Esophagus squamous epithelium (tissue), 5 donors: ENCODE data around the gene MAP7D1. TPM values are rescaled to one million over a fixed set of nuclear protein-coding genes. Genes with fewer than 3 reads are reported as not detected.

ENCODE experiments used
- DNase-seq: peaks from one replicate; lab custom pipeline; 2025; lab: John Stamatoyannopoulos, UW
- H3K27ac ChIP-seq, 4 donors: fragments of 200-600 bp; sonication (generic); one replicate each; pipeline ENCODE4 v1.5.1; 2016 to 2019; ENCODE audit warnings: mild to moderate bottlenecking in 1 of 4
- H3K27me3 ChIP-seq, 4 donors: fragments of 200-600 bp; sonication (generic); 1 replicate in 3 of 4; 2 replicates in 1 of 4; pipeline versions ENCODE4 v1.5.1 to v1.6.0; 2017 to 2021; ENCODE audit warnings: antibody characterized with exemption in 1 of 4
- H3K36me3 ChIP-seq, 3 donors: fragments of 200-600 bp; sonication (generic); one replicate each; pipeline ENCODE4 v1.5.1; 2016 to 2019
- H3K4me1 ChIP-seq, 3 donors: fragments of 200-600 bp; sonication (generic); one replicate each; pipeline ENCODE4 v1.5.1; 2017 to 2019
- H3K4me3 ChIP-seq, 4 donors: fragments of 200-600 bp; sonication (generic); 1 replicate in 3 of 4; 2 replicates in 1 of 4; pipeline ENCODE4 v1.5.1; 2016 to 2019; ENCODE audit warnings: mild to moderate bottlenecking in 2 of 4, moderate library complexity in 1 of 4
- H3K9me3 ChIP-seq, 3 donors: fragments of 200-600 bp; sonication (generic); one replicate each; pipeline ENCODE4 v1.5.1; 2016 to 2019
- CTCF ChIP-seq, 6 experiments: fragments of 450-650 bp in 4 of 6; fragments of 200-600 bp in 2 of 6; sonication (generic) in 2 of 6; IDR thresholded peaks; one replicate each; pipeline ENCODE4 v1.5.1; 2016 to 2019; ENCODE audit warnings: antibody characterized with exemption in 6 of 6, mild to moderate bottlenecking in 4 of 6, moderate library complexity in 4 of 6
- POLR2A ChIP-seq, 4 donors: fragments of 450-650 bp; IDR thresholded peaks; one replicate each; pipeline ENCODE4 v1.6.1; 2017; ENCODE audit warnings: antibody characterized with exemption in 4 of 4, mild to moderate bottlenecking in 4 of 4, moderate library complexity in 3 of 4
- WGBS, 2 donors: methylation state at CpG; one replicate each; pipeline ENCODE4 v1.1.5; 2018; 5-methylcytosine and 5-hydroxymethylcytosine counted together
- intact Hi-C: fragments of 100-400 bp; cut with DNase I; formaldehyde crosslinking; loops from one replicate; pipeline ENCODE4 v1.15.0; 2022
- total RNA-seq, 4 donors: library from RNA; depleted of rRNA; stranded (reverse); fragments of >200 nt; gene quantifications; one replicate each; pipeline ENCODE4 v1.1.0, GENCODE V29; 2016
- donor health status: DM: yes; HTN: yes; CAD: no.

MAP7D1 gene
- total RNA-seq, 4 donors from 2014 or later = 59.4 to 180 (median 92.9) TPM

GRCh38 chr1:36126005-36126716 is 29.8 kb upstream of the MAP7D1 start:
- H3K9me3 ChIP-seq = no peaks in the 10 kb centered on the region
- peak overlapping the region in 1 of 4 donors; percentile 81 for H3K27ac ChIP-seq
- peak overlapping the region in 1 of 4 donors; percentile 74 for H3K4me3 ChIP-seq
- TF ChIP-seq POLR2A (IDR thresholded peaks at IDR 0.05) = no peak
- no peak for DNase-seq
- peaks cover 5 to 34% (median 7%) of the 10 kb centered on the region in 3 donors for H3K4me1 ChIP-seq
- 73 to 78% methylated on average over 21 of the region's 21 CpGs for WGBS, 2 donors
- H3K36me3 ChIP-seq = no peaks in the 10 kb centered on the region
- intact Hi-C loops = no loop called here
- peaks cover 0 to 18% (median 0%) of the 10 kb centered on the region in 4 donors for H3K27me3 ChIP-seq

- TF ChIP-seq POLR2A (IDR thresholded peaks at IDR 0.05) = no peak
- TF ChIP-seq CTCF (IDR thresholded peaks at IDR 0.05) = no peak
- Histone ChIP-seq H3K9me3 (no peaks in the 10 kb centered on the region), H3K36me3 (no peaks in the 10 kb centered on the region), H3K27ac (no peak overlapping the region), H3K27me3 (peaks cover 0 to 18% (median 0%) of the 10 kb centered on the region in 4 donors), H3K4me3 (no peak overlapping the region), H3K4me1 (peaks cover 5 to 34% (median 7%) of the 10 kb centered on the region in 3 donors)
- intact Hi-C loops = no loop called here
- 35 to 57% methylated on average over 3 of the region's 7 CpGs for WGBS, 2 donors
- no peak for DNase-seq
Measured at GRCh38 chr1:36126797-36127500, 29.0 kb upstream of the MAP7D1 start.

GRCh38 chr1:36128126-36128904 is 27.6 kb upstream of the MAP7D1 start:
- Histone ChIP-seq H3K4me1 (peaks cover 7 to 37% (median 10%) of the 10 kb centered on the region in 3 donors), H3K27ac (no peak overlapping the region), H3K9me3 (no peaks in the 10 kb centered on the region), H3K27me3 (peaks cover 0 to 18% (median 0%) of the 10 kb centered on the region in 4 donors), H3K36me3 (no peaks in the 10 kb centered on the region), H3K4me3 (no peak overlapping the region)
- no peak for DNase-seq
- 84% methylated on average over 5 of the region's 11 CpGs; no CpG with 5 or more reads in 1 of the 2 donors for WGBS, 2 donors
- intact Hi-C loops = no loop called here
- no peak for TF ChIP-seq CTCF (IDR thresholded peaks at IDR 0.05)
- no peak for TF ChIP-seq POLR2A (IDR thresholded peaks at IDR 0.05)

- H3K4me1 ChIP-seq = peaks cover 10 to 37% (median 14%) of the 10 kb centered on the region in 3 donors
- intact Hi-C loops = no loop called here
- peaks cover 0 to 18% (median 0%) of the 10 kb centered on the region in 4 donors for H3K27me3 ChIP-seq
- H3K36me3 ChIP-seq = no peaks in the 10 kb centered on the region
- DNase-seq = no peak
- H3K9me3 ChIP-seq = no peaks in the 10 kb centered on the region
- H3K27ac ChIP-seq = no peak overlapping the region
- H3K4me3 ChIP-seq = no peak overlapping the region
- WGBS, 2 donors = 77 to 89% methylated on average over 1 to 3 of the region's 3 CpGs
- TF ChIP-seq CTCF (IDR thresholded peaks at IDR 0.05) (no peak), POLR2A (IDR thresholded peaks at IDR 0.05) (no peak)
Measured at GRCh38 chr1:36128905-36129206, 27.1 kb upstream of the MAP7D1 start.

- intact Hi-C loops = loop anchor here (5.0 kb wide), 1 partner anchor 35 kb away; no protein-coding TSS in a partner anchor
- H3K36me3 ChIP-seq = peaks cover 0 to 7% (median 3%) of the 10 kb centered on the region in 3 donors
- no peak for DNase-seq
- TF ChIP-seq CTCF (IDR thresholded peaks at IDR 0.05) = no peak
- no peak for TF ChIP-seq POLR2A (IDR thresholded peaks at IDR 0.05)
- H3K4me1 ChIP-seq = peaks cover 33 to 44% (median 40%) of the 10 kb centered on the region in 3 donors
- no peak overlapping the region for H3K27ac ChIP-seq
- no peaks in the 10 kb centered on the region for H3K9me3 ChIP-seq
- H3K4me3 ChIP-seq = no peak overlapping the region
- no peaks in the 10 kb centered on the region for H3K27me3 ChIP-seq
- 20 to 60% methylated on average over 1 to 2 of the region's 3 CpGs for WGBS, 2 donors
Measured at GRCh38 chr1:36132029-36132428, 23.9 kb upstream of the MAP7D1 start.
